Right hindlimb (tissue), 1 donor: ENCODE measurements around the gene PPP1R9B.

Source experiments
- DNase-seq: peaks from one replicate; pipeline ENCODE4 v3.0.0-alpha.2; 2018

PPP1R9B gene

GRCh38 chr17:50141026-50141744 is 9.3 kb downstream of the PPP1R9B start:
- no peak for DNase-seq

- peak; percentile 82 for DNase-seq
These were observed 10.3 kb downstream of the PPP1R9B start for GRCh38 chr17:50139950-50140885.

GRCh38 chr17:50139185-50139783 is 11.2 kb downstream of the PPP1R9B start:
- DNase-seq = no peak

GRCh38 chr17:50137042-50137441 is 13.4 kb downstream of the PPP1R9B start:
- DNase-seq = no peak

GRCh38 chr17:50136096-50136687 is 14.3 kb downstream of the PPP1R9B start:
- no peak for DNase-seq

GRCh38 chr17:50135316-50136095 is 15.0 kb downstream of the PPP1R9B start:
- DNase-seq = no peak

GRCh38 chr17:50134206-50135110 is 16.0 kb downstream of the PPP1R9B start:
- DNase-seq = no peak

GRCh38 chr17:50133769-50134099 is 16.7 kb downstream of the PPP1R9B start:
- no peak for DNase-seq

GRCh38 chr17:50133028-50133768 is 17.3 kb downstream of the PPP1R9B start:
- DNase-seq = no peak

- no peak for DNase-seq
These were observed 18.2 kb downstream of the PPP1R9B start for GRCh38 chr17:50132104-50132794.

- no peak for DNase-seq
These were observed 19.7 kb downstream of the PPP1R9B start for GRCh38 chr17:50130559-50131305.

GRCh38 chr17:50129728-50130558 is 20.5 kb downstream of the PPP1R9B start, which contains the start of gene SAMD14:
Gene SAMD14 (minus strand): TSS chr17:50130160. CDS start chr17:50124959, 5,201 bp downstream.
- DNase-seq = peak; percentile 70

- no peak for DNase-seq
These were observed 21.1 kb downstream of the PPP1R9B start for GRCh38 chr17:50129353-50129727.

- DNase-seq = peak; percentile 65
These were observed 21.8 kb downstream of the PPP1R9B start for GRCh38 chr17:50128441-50129352.

GRCh38 chr17:50127697-50128361 is 22.6 kb downstream of the PPP1R9B start:
- no peak for DNase-seq

- no peak for DNase-seq
These were observed 25.0 kb downstream of the PPP1R9B start for GRCh38 chr17:50125420-50125997.
